8988T (cell line): ENCODE results near the gene SDR39U1.
"Not testable (repeated sequence)": the region's sequence is repeated elsewhere in the genome, so short reads cannot be mapped to it uniquely, and the experiment has no call there.

Experiments used
- DNase-seq: peaks from one replicate; pipeline ENCODE4 v3.0.0; 2011

The SDR39U1 gene, protein sequence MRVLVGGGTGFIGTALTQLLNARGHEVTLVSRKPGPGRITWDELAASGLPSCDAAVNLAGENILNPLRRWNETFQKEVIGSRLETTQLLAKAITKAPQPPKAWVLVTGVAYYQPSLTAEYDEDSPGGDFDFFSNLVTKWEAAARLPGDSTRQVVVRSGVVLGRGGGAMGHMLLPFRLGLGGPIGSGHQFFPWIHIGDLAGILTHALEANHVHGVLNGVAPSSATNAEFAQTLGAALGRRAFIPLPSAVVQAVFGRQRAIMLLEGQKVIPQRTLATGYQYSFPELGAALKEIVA

DNA sequence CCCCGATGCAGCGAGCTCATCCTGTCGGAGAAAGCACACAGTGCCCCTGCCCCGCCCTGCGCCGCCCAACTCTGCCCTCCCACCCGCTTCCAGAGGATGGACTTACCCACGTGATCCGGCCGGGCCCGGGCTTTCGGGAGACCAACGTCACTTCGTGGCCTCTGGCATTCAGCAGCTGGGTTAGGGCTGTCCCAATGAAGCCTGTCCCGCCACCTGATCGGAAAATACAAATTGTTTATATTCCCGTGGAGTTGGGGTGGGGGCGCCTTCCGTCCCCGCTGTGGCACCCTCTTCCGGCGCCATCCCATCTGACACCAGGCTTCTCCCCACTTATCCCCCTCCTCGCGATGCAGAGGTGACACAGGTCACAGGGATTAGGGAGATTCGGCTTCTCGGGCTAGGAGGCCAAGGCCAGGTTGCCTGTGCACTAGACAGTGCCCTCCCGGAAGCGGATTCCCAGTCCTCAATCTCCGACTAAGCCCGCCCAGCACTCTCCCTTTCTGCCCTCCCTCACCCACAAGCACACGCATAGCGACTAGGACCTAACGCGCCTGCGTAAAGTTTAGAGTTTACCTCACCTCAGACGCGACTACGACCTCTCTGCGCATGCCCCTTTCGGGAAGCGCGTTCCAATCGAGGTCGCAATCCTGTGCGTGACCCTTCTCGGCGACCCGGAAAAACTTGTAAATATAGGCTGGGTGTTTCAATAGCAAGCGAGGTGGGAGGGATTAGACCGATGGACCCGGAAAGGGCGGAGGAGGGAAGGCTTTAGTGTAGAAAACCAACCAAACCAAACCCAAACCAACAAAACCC is at the start of gene SDR39U1:
SDR39U1 (minus strand) TSS at position 537 of the 813 bp plus-strand sequence; CDS start at position 530, 7 bp downstream.
- DNase-seq: peak; percentile 73

DNA sequence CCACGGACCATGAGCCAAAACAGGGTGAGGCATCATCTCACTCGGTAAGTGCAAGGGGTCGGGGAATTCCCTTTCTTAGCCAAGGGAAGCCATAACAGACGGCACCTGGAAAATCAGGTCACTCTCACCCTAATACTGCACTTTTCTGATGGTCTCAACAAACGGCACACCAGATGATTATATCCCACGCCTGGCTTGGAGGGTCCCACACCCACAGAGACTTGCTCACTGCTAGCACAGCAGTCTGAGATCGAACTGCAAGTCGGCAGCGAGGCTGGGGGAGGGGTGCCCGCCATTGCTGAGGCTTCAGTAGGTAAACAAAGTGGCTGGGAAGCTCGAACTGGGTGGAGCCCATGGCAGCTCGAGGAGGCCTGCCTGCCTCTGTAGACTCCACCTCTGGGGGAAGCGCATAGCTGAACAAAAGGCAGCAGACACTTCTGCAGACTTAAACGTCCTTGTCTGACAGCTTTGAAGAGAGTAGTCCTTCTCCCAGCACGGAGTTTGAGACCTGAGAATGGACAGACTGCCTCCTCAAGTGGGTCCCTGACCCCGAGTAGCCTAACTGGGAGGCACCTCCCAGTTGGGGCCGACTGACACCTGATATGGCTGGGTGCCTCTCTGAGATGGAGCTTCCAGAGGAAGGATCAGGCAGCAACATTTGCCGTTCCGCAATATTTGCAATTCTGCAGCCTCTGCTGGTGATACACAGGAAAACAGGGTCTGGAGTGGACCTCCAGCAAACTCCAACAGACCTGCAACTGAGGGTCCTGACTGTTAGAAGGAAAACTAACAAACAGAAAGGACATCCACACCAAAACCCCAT is 49.2 kb upstream of the SDR39U1 start:
- not testable (repeated sequence) for DNase-seq

DNA sequence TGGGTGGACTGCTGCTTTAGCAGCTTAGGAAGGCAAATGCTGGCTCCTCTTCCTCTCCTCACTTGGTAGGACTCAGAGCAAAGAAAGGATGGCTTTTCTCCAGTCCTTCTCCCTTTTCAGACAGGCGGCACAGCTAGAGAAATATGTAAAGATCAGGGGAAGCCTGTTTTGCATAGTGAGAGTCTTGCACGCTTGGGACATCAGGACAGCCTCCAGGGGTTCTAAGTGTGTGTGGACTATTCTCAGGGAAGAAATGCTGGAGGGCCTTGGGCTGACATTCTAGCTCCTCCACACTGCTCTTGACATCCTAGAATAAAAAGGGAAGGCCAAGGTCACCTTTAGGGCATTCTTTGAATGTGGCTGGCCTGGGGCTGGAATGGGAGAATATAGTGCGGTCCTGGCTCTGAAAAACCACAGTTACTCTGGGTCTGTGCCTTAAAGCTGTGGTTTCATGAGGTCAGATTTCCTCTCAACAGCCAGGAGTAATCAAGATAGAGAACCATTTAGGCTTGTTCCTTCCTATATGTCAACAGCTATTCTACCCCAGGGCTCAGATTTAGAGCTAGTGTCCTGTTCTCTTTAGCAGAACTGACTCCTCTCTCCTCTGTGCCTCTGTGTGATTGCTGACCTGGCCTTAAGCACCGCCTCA is 41.2 kb upstream of the SDR39U1 start:
- DNase-seq: no peak

DNA sequence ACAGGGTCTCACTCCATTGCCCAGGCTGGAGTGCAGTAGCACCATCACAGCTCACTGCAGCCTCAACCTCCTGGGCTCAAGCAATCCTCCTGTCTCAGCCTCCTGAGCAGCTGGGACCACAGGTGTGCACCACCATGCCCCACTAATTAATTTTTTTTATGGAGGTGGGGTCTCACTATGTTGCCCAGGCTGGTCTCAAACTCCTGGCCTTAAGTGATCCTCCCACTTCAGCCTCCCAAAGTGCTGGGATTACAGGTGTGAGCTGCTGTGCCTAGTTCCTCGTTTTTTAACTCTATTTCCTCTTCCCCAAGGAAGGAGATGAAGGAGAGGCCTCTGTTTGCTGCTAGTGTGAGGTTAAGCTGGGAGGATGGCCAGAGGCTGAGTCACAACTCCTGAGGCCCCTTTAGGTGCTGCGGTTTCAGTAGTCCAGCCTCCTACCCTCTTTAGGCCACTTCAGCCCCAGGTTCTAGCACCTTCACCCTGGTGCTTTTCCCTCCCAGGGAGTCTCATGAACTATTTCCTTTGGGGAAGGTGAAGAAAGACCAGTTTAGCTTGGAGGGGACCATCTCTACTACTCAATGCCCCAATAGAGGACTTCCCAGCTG is 40.2 kb upstream of the SDR39U1 start:
- DNase-seq: not testable (repeated sequence)

DNA sequence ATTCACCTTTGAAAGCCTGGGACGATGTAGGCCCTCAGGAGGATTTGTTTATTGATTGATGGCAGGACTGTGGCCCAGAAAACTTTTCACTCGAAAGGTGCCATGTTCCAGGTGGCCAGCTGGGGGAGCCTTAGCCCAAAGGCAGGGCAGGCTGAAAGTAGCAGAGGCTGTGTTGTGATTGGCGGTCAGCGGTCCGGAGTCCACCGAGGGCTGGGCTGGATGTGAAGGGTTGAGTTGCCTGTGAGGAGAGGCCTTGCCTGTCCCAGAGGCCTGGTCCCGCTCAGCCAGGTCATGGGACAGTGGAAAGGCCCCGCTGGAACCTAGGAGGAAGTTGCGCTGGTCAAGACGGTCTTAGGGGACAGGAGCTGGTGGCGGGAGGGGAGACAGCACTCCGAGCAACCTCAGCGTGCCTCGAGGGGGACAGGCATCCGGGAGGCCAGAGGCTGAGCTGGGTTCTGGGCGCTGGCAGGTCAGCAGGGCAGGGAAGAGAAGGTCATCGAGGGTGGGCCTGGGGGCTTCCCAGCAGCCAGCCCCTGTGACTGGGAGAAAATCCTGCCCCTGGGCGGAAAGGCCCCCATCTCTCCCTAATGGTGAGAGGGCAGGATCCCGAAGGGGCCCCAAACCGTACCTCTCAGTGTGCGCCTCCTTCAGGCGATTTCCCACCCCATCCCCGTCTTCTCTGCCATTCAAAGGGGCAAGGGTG is 39.2 kb upstream of the SDR39U1 start:
- peak; percentile 62 for DNase-seq

DNA sequence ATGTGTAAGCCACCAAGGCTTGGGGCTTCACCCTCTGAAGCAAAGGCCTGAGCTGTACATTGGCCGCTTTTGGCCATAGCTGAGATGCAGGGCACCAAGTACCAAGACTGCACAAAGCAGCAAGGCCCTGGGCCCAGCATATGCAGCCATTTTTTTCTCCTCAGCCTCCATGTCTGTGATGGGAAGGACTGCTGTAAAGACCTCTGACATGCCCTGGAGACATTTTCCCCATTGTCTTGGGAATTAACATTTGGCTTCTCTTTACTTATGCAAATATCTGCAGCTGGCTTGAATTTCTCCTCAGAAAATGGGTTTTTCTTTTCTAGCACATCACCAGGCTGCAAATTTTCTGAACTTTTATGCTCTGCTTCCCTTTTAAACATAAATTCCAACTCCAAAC is 37.4 kb upstream of the SDR39U1 start:
- DNase-seq: not testable (repeated sequence)

DNA sequence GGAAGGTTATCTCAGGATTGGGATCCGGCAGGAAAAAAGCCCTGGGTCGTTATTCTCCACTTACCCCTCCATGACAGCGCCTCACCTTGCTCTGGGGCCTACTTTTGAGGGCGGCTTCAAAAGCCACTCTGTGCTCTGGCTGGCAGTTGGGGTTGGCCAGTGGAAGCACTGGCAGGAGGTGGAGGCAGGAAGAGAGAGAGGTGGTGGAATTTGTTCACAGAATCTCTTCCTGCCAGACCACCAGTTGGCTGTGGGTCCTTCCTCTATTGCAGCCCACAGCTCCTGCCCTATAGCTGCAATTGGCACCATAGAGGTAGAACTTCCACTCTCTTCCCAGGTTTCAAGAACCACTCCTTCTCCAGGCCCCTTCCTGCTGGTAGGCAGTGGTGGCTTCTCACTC is 32.7 kb upstream of the SDR39U1 start:
- no peak for DNase-seq

DNA sequence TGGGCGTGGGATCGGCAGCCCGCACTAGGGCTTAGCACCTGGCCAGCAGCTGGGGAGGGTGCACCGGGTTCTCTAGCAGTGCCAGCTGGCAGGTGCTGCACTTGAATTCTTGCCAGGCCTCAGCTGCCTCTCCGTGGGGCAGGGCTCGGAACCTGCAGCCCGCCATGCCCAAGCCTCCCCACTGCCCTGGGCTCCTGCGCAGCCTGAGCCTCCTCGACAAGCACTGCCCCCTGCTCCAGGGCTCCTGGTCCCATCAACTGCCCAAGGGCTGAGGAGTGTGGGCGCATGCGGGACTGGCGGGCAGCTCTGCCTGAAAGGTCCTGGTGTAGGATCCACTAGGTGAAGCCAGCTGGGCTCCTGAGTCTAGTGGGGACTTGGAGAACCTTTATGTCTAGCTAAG is 30.6 kb upstream of the SDR39U1 start:
- DNase-seq: no peak

DNA sequence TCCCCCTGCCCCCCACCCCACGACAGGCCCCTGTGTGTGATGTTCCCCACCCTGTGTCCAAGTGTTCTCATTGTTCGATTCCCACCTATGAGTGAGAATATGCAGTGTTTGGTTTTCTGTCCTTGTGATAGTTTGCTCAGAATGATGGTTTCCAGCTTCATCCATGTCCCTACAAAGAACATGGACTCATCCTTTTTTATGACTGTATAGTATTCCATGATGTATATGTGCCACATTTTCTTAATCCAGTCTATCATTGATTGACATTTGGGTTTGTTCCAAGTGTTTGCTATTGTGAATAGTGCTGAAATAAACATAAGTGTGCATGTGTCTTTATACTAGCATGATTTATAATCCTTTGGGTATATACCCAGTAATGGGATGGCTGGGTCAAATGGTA is 27.9 kb upstream of the SDR39U1 start:
- DNase-seq: not testable (repeated sequence)

DNA sequence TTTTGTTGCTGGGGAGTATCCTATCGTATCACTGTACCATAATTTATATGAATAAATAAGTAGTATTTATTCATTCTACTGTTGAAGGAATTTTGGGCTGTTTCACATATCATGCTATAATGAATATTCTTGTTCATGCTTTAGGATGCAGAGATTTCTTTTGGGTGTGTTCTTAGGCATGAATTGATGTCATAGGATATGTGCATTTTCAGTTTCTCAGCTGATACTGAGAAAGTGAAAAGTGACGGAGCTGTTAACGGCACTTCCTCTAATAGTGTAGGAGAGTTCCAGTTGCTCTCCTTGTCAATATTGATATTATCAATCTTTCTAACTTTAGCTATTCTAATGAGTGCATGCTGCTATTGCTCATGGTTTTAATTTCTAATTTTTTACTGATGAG is 23.2 kb upstream of the SDR39U1 start:
- no peak for DNase-seq

DNA sequence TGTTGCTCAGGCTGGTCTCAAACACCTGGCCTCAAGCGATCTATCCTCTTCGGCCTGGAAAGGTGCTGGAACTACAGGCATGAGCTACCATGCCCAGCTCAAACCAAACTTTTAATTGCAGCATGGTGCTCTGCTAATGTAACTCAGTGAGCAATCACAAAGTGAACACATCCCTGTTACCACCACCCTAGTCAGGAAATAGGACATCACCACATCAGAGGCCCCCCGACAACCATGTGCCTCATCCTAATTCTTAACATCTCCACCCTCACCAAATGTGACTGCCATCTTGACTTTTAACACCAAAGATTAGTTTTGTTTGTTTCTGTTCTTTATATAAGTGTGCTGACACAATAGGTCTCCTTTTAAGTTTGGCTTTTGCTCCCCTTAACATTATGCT is 22.8 kb upstream of the SDR39U1 start:
- no peak for DNase-seq

DNA sequence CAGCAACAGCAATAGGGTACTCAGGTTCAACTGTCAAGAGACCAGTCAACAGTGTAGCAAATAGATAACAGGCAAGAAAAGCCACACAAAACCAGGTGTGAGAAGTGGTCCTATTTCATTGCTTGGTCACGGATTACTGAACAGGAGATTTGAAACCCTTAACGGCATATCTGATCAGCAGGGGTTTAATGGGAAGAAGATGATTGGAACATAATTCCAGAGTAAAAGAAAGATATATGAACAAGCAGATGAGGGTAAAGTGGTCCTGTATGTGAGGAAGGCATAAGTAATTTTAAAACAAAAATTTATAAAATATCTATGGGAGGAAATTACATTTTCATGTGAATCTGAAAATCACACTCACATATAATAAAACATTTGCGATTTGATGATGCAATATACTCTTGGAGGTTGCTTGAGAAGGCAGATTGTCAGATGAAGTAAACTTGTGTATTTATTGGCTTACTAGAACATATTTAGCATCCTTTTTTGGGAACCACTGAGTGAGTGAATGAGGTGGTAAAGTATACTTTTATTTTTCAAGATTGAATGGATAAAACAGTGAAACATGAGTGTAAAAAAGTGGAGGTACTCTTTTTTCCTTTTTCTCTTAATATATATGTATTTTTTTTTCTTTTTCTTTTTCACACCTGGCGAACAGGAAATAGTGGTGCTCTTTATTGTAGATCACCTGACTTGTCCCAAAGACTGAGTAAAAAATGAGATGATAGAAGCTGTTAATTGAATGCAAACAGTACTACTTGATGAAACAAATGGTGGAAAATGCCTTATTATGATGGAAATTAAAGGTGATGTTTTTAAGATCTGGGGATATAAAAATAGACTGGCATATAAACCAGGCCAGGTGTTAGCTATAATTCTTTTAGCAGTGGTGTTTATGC is 21.6 kb upstream of the SDR39U1 start:
- no peak for DNase-seq

DNA sequence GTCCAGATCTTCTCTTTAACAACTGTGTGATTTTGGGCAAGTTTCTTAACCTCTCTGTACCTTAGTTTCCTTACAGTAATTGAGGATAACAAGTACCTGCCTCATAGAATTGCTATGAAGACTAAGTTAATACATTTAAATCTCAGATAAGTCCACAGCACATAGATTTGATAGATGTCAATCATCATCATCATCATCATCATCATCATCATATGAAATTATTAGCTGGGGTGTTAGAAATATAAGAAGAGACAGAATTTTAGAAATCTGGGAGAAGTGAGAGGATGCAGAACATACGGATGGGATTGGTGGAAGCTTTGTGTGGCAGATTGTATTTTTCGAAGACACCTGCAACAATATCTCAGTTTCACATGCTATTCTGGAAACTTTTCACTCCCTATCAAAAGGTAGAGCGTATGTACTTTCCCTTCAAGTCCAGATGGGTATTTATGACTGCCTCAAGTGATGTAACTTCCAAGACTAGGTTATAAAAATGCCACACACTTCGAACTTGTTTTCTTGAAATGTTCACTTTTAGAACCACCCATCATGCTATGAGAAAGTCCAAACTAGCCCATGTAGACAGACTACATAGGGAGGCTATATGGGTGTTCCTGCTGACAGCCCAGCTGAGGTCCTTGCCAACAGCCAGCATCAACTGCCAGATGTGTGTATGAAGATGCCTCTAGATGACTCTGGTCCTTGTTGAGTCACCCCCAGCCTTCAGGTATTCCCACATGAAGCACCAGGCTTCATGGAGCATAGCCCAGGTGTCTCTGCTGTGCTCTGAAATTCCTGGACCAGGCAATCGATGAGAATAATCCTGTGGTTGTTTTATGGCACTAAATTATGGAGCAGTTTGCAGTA is 20.7 kb upstream of the SDR39U1 start:
- no peak for DNase-seq

DNA sequence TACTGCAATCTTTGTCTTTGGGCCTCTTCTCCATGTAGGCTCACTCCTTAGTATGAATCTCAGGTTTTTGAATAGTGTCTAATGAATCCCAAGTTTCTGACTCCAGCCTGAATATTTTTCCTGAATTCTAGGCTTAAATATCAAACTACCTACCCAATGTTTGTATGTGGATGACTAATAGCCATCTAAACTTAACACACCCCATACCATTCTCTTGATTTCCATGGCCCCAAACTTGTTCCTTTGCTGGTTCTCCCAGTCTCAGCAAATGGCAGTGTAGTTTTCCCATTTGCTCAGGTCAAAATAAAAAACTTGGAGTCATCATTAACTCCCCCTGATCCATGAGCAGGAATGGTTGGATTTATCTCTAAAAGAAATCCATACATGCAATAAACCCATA is 18.8 kb upstream of the SDR39U1 start:
- DNase-seq: no peak

DNA sequence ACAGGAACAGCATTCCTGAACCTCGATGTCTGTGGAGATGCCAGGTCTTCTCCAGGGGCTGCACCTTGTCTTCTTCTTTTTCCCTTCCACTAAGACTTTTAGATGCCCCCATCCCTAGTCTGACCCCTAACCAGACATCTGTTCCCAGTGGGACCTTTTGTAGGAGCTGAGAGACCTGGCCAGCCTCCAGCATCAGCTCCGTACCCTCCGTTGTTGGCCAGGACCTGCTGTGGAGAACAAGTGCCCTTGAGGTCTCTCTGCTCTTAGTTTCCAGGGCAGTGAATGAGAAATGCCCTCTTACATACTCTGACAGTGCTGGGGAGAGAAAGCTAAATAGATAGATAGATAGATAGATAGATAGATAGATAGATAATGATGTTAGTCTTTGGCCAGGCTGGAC is 16.8 kb upstream of the SDR39U1 start:
- DNase-seq: no peak

DNA sequence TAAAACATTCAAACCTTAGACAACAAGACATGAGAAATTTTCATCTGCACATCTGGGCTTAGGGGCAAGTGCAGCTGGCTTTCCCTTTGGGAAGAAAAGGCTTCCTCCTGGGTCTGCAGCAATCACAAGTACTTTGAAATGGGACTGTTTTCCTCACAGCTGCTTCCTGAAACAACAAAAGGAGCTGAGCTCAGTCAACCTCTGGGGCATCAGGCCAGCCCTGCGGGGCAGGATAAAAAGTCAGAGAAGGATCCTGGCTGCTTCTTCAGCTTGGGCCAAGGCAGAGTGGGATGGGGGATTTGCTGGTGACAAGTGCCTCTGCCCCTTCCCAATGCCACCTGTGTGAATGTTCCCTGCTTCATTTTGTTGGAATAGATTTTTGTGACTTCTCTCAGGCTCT is 16.2 kb upstream of the SDR39U1 start:
- DNase-seq: no peak

DNA sequence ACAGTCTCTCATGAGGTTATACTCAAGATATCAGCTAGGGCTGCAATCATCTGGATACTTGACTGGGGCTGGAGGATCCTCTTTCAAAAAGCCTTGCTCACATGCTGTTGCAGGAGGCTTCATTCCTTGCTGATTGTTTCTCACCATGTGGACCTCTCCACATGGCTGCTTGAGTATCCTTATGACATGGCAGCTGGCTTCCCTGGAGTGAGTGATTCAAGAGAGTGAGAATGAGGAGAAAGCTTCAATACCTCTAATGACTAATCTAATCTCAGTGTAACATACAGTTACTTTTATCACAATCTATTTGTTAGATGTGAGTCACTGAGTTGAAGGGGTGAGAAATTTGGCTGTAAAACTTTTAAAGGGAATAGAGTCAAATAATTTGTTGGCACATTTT is 14.4 kb upstream of the SDR39U1 start:
- no peak for DNase-seq

DNA sequence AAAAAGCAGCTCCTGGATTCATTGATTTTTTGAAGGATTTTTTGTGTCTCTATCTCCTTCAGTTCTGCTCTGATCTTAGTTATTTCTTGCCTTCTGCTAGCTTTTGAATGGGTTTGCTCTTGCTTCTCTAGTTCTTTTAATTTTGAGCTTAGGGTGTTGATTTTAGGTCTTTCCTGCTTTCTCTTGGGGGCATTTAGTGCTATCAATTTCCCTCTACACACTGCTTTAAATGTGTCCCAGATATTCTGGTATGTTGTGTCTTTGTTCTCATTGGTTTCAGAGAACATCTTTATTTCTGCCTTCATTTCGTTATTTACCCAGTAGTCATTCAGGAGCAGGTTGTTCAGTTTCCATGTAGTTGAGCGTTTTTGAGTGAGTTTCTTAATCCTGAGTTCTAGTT is 8.3 kb upstream of the SDR39U1 start:
- not testable (repeated sequence) for DNase-seq

DNA sequence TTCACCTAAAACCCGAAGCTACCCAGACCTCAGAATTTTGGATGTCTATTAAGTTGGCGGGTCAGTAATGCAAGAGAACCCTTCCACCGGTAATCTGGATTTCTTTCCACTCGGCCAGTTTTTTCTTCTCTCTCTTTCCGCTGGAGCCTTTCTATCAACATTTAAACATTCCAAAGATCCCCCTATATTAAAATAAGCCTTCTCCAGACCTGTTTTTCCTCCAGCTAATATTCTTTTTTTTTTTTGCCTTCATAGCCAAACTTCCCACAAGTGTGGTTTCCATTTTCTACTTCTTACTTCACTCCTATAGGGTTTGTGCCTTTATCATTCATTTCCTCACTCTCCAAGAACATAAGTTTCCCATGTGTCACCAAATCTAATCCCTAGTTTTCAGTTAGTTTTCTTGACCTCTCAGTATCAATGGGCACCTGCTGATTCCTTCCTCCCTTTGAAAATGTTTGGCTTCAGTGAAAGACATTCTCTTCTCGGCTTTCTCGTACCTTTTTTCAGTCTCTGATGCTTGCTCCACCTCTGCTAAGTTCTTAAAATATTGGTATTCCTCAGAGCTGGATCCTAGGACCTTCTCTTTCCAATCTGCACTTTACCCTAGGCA is 583 bp upstream of the SDR39U1 start:
- DNase-seq: no peak
